HCT116 (cell line): ENCODE data around the gene TLR1. TPM values are rescaled to one million over a fixed set of nuclear protein-coding genes. Genes with fewer than 3 reads are reported as not detected.

ENCODE experiments used
- ATAC-seq: fragments of 200-7000 bp; cut with Tn5 transposase; 2 replicates; pipeline ENCODE4 v1.9.1; 2020; ENCODE audit warnings: mild to moderate bottlenecking, moderate library complexity
- BruUV-seq: library from RNA; stranded (reverse); fragments of 400-500 nt; replicated peaks from 2 replicates; lab custom pipeline; 2021; lab: Mats Ljungman, UMichigan
- CTCF ChIA-PET: fragments of 300-600 bp; sonication (Branson Sonifier 250); formaldehyde crosslinking; loops from one replicate; lab custom pipeline; 2021; ENCODE audit warnings: antibody characterized with exemption; lab: Charles Lee
- POLR2A ChIA-PET: fragments of 300-600, 350-600 bp; sonication (Branson Sonifier 250); formaldehyde crosslinking; loops from one replicate; lab custom pipeline; 2021; ENCODE audit warnings: antibody characterized with exemption; lab: Charles Lee
- RAD21 ChIA-PET, 2 experiments: fragments of 300-600 bp; sonication (Branson Sonifier 250); formaldehyde crosslinking; loops; one replicate each; lab custom pipeline; 2023; ENCODE audit warnings: low total read pairs in 2 of 2; ENCODE audit not compliant: uncharacterized antibody in 2 of 2, unreplicated experiment in 2 of 2, low non-redundant PET in 1 of 2; lab: Charles Lee
- DNase-seq: peaks from one replicate; pipeline ENCODE4 v3.0.0-alpha.2; 2010; ENCODE audit warnings: low read depth, low spot score
- H2AFZ ChIP-seq: fragments of 200-600 bp; shearing (Covaris generic), sonication (generic); 2 replicates; pipeline ENCODE4 v1.6.1; 2017; ENCODE audit warnings: low read depth, mixed run types, mixed read lengths, antibody characterized with exemption, low read length; ENCODE audit not compliant: poor library complexity, severe bottlenecking
- H3K27ac ChIP-seq: 2 replicates; pipeline ENCODE4 v1.5.1; 2012; ENCODE audit warnings: low read depth, low read length
- H3K27me3 ChIP-seq: fragments of 200-600 bp; sonication (generic); 2 replicates; pipeline ENCODE4 v1.6.1; 2016; ENCODE audit warnings: mixed run types, low read length, mixed read lengths; ENCODE audit not compliant: insufficient read depth
- H3K36me3 ChIP-seq, 2 experiments: fragments of 200-500 bp in 1 of 2; fragments of 200-600 bp in 1 of 2; sonication (Bioruptor generic) in 1 of 2; sonication (generic) in 1 of 2; 2 replicates each; pipeline versions ENCODE4 v1.5.1 to v1.6.1; 2014 to 2016; ENCODE audit warnings: low read length in 2 of 2, inconsistent platforms in 1 of 2, mixed read lengths in 1 of 2, mixed run types in 1 of 2; ENCODE audit not compliant: insufficient read depth in 2 of 2, control insufficient read depth in 1 of 2
- H3K4me1 ChIP-seq, 2 experiments: fragments of 200-600 bp in 1 of 2; sonication (generic) in 1 of 2; 2 replicates each; pipeline versions ENCODE4 v1.5.1 to v1.6.1; 2012 to 2017; ENCODE audit warnings: low read length in 2 of 2, inconsistent platforms in 1 of 2, mild to moderate bottlenecking in 1 of 2, mixed read lengths in 1 of 2, mixed run types in 1 of 2, moderate library complexity in 1 of 2; ENCODE audit not compliant: insufficient read depth in 2 of 2, control insufficient read depth in 1 of 2
- H3K4me2 ChIP-seq: fragments of 200-600 bp; sonication (generic); 2 replicates; pipeline ENCODE4 v1.6.1; 2017; ENCODE audit warnings: mixed run types, low read length, mixed read lengths
- H3K4me3 ChIP-seq, 2 experiments: fragments of 200-600 bp in 1 of 2; sonication (generic) in 1 of 2; replicated peaks in 1 of 2; 2 replicates each; pipeline ENCODE4 v1.5.1; 2011 to 2016; ENCODE audit warnings: low read length in 2 of 2, control low read depth in 1 of 2, low read depth in 1 of 2, mild to moderate bottlenecking in 1 of 2, mixed read lengths in 1 of 2, mixed run types in 1 of 2
- H3K79me2 ChIP-seq: fragments of 200-600 bp; sonication (generic); 2 replicates; pipeline ENCODE4 v1.6.1; 2017; ENCODE audit warnings: mild to moderate bottlenecking, mixed run types, low read length, moderate library complexity, mixed read lengths; ENCODE audit not compliant: insufficient read depth
- H3K9ac ChIP-seq: fragments of 200-600 bp; sonication (generic); 2 replicates; pipeline ENCODE4 v1.6.1; 2016; ENCODE audit warnings: low read length, mixed read lengths
- H3K9me2 ChIP-seq: fragments of 200-600 bp; sonication (generic), shearing (Covaris generic); 2 replicates; pipeline ENCODE4 v1.6.1; 2017; ENCODE audit warnings: mixed run types, mild to moderate bottlenecking, moderate library complexity; ENCODE audit not compliant: insufficient read depth
- H3K9me3 ChIP-seq, 2 experiments: fragments of 200-500 bp in 1 of 2; fragments of 200-600 bp in 1 of 2; sonication (Bioruptor generic) in 1 of 2; sonication (generic) in 1 of 2; 2 replicates each; pipeline ENCODE4 v1.6.1; 2014 to 2017; ENCODE audit warnings: low read length in 2 of 2, mixed read lengths in 2 of 2, inconsistent platforms in 1 of 2, low read depth in 1 of 2, mild to moderate bottlenecking in 1 of 2, mixed run types in 1 of 2, moderate library complexity in 1 of 2; ENCODE audit not compliant: control insufficient read depth in 1 of 2, insufficient read depth in 1 of 2
- H4K20me1 ChIP-seq: fragments of 200-600 bp; sonication (generic), shearing (Covaris generic); 2 replicates; pipeline ENCODE4 v1.6.1; 2017; ENCODE audit warnings: mixed run types, mild to moderate bottlenecking, moderate library complexity; ENCODE audit not compliant: insufficient read depth
- CEBPB ChIP-seq: IDR thresholded peaks from 2 replicates; pipeline ENCODE4 v1.6.1; 2012; ENCODE audit warnings: low read depth
- CTCF ChIP-seq, 3 experiments: fragments of 200-600 bp in 1 of 3; sonication (generic) in 1 of 3; IDR thresholded peaks in 2 of 3; conservative IDR thresholded peaks in 1 of 3; 2 replicates each; pipeline ENCODE4 v1.5.1; 2012 to 2017; ENCODE audit warnings: low read depth in 2 of 3, low read length in 2 of 3, antibody characterized with exemption in 1 of 3, borderline replicate concordance in 1 of 3, control low read depth in 1 of 3, mild to moderate bottlenecking in 1 of 3, mixed read lengths in 1 of 3, mixed run types in 1 of 3, moderate library complexity in 1 of 3; ENCODE audit not compliant: insufficient read depth in 1 of 3
- EGR1 ChIP-seq: IDR thresholded peaks from 2 replicates; pipeline ENCODE4 v1.6.1; 2012; ENCODE audit warnings: low read depth
- ELF1 ChIP-seq: IDR thresholded peaks from 2 replicates; pipeline ENCODE4 v1.6.1; 2012; ENCODE audit warnings: low read depth, borderline replicate concordance
- EZH2 ChIP-seq: fragments of 200-600 bp; sonication (generic); IDR thresholded peaks from 2 replicates; pipeline ENCODE4 v1.6.1; 2017; ENCODE audit warnings: antibody characterized with exemption, mixed run types
- EZH2phosphoT487 ChIP-seq: fragments of 200-600 bp; IDR thresholded peaks from 2 replicates; pipeline ENCODE4 v1.6.1; 2018; ENCODE audit warnings: antibody characterized with exemption, borderline replicate concordance
- FOSL1 ChIP-seq: IDR thresholded peaks from 2 replicates; pipeline ENCODE4 v1.6.1; 2012; ENCODE audit warnings: low read depth
- POLR2A ChIP-seq: IDR thresholded peaks from 2 replicates; pipeline ENCODE4 v1.7.0; 2011; ENCODE audit warnings: borderline replicate concordance; ENCODE audit not compliant: insufficient read depth, insufficient read length; ENCODE audit errors: extremely low read depth
- TCF7L2 ChIP-seq: IDR thresholded peaks from 2 replicates; pipeline ENCODE4 v1.7.0; 2011; ENCODE audit warnings: borderline replicate concordance, inconsistent platforms; ENCODE audit not compliant: insufficient read depth, insufficient read length; ENCODE audit errors: extremely low read depth
- YY1 ChIP-seq: IDR thresholded peaks from 2 replicates; pipeline ENCODE4 v1.6.1; 2011; ENCODE audit warnings: low read length, low read depth, moderate library complexity, mild to moderate bottlenecking; ENCODE audit not compliant: insufficient replicate concordance; ENCODE audit errors: extremely low read depth
- ZBTB33 ChIP-seq: IDR thresholded peaks from 2 replicates; pipeline ENCODE4 v1.6.1; 2011; ENCODE audit warnings: mild to moderate bottlenecking, low read length, moderate library complexity; ENCODE audit not compliant: insufficient replicate concordance; ENCODE audit errors: extremely low read depth
- intact Hi-C: fragments of 100-400 bp; cut with micrococcal nuclease; formaldehyde crosslinking; loops from 2 replicates; pipeline ENCODE4 v1.10.0; 2022
- total RNA-seq: library from RNA; stranded (reverse); gene quantifications from one replicate; pipeline ENCODE4 v1.2.1, GENCODE V29; 2021; ENCODE audit not compliant: unreplicated experiment
- TF ChIP-seq, protein P1 (sequence below): IDR thresholded peaks from 2 replicates; pipeline ENCODE4 v1.6.1; 2012; ENCODE audit warnings: low read depth
- TF ChIP-seq, protein P2 (sequence below): IDR thresholded peaks from 2 replicates; pipeline ENCODE4 v1.6.1; 2012

The TLR1 gene
- total RNA-seq, 1 experiment from 2014 or later, result 1.4 TPM

DNA sequence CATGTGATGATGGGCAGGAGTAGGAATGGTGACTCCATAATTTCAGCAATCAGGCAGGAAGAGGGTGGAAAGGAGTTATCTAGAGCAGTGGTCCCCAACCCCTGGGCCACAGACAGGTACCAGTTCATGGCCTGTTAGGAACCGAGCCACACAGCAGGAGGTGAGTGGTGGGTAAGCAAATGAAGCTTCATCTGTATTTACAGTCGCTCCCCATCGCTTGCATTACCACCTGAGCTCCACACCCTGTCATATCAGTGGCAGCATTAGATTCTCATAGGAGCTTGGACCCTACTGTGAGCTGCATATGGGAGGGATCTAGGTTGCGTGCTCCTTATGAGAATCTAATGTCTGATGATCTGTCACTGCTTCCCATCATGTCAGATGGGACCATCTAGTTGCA lies 20.4 kb downstream of the TLR1 start:
- no peaks in the 10 kb centered on the region for H3K9me2 ChIP-seq
- H3K4me3 ChIP-seq, result no peak overlapping the region
- H2AFZ ChIP-seq, result no peak overlapping the region
- TF ChIP-seq EGR1 (no peak), CTCF (IDR thresholded peaks at IDR 0.05 in 2 of 3, conservative IDR thresholded peaks at IDR 0.05 in 1 of 3; ENCODE audit: borderline replicate concordance in 1 of 3, insufficient read depth in 1 of 3, low read depth in 2 of 3, low read length in 2 of 3) (no peak), TCF7L2 (no peak), FOSL1 (no peak), EZH2phosphoT487 (no peak), EZH2 (no peak), ZBTB33 (no peak), POLR2A (no peak), CEBPB (no peak), ELF1 (no peak), YY1 (no peak)
- TF ChIP-seq, protein P1, sequence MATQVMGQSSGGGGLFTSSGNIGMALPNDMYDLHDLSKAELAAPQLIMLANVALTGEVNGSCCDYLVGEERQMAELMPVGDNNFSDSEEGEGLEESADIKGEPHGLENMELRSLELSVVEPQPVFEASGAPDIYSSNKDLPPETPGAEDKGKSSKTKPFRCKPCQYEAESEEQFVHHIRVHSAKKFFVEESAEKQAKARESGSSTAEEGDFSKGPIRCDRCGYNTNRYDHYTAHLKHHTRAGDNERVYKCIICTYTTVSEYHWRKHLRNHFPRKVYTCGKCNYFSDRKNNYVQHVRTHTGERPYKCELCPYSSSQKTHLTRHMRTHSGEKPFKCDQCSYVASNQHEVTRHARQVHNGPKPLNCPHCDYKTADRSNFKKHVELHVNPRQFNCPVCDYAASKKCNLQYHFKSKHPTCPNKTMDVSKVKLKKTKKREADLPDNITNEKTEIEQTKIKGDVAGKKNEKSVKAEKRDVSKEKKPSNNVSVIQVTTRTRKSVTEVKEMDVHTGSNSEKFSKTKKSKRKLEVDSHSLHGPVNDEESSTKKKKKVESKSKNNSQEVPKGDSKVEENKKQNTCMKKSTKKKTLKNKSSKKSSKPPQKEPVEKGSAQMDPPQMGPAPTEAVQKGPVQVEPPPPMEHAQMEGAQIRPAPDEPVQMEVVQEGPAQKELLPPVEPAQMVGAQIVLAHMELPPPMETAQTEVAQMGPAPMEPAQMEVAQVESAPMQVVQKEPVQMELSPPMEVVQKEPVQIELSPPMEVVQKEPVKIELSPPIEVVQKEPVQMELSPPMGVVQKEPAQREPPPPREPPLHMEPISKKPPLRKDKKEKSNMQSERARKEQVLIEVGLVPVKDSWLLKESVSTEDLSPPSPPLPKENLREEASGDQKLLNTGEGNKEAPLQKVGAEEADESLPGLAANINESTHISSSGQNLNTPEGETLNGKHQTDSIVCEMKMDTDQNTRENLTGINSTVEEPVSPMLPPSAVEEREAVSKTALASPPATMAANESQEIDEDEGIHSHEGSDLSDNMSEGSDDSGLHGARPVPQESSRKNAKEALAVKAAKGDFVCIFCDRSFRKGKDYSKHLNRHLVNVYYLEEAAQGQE, result no peak
- TF ChIP-seq, protein P2, sequence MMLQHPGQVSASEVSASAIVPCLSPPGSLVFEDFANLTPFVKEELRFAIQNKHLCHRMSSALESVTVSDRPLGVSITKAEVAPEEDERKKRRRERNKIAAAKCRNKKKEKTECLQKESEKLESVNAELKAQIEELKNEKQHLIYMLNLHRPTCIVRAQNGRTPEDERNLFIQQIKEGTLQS, result no peak
- no peaks in the 10 kb centered on the region for H4K20me1 ChIP-seq
- ChIA-PET CTCF (interaction anchor here (1.1 kb wide), 1 partner anchor 604 kb away, joined by 3 read pairs; no protein-coding TSS in a partner anchor), RAD21 (no interaction called here), POLR2A (no interaction called here)
- H3K27ac ChIP-seq, result no peak overlapping the region
- no peaks in the 10 kb centered on the region for H3K27me3 ChIP-seq
- H3K9me3 ChIP-seq, result no peaks in the 10 kb centered on the region
- DNase-seq, result no peak
- H3K9ac ChIP-seq, result no peak overlapping the region
- no peak for ATAC-seq
- no peaks in the 10 kb centered on the region for H3K36me3 ChIP-seq
- intact Hi-C loops, result no loop called here
- H3K4me2 ChIP-seq, result no peak overlapping the region
- H3K79me2 ChIP-seq, result no peaks in the 10 kb centered on the region
- BruUV-seq, result no TSS peak
- H3K4me1 ChIP-seq, result no peaks in the 10 kb centered on the region
